H1 (cell line): ENCODE data around the gene NOC4L. TPM values are rescaled to one million over a fixed set of nuclear protein-coding genes. Genes with fewer than 3 reads are reported as not detected.

Experiments used
- CTCF ChIA-PET: fragments of 300-600 bp; sonication (Branson Sonifier 250); formaldehyde crosslinking; loops from one replicate; lab custom pipeline; 2021; ENCODE audit not compliant: partially characterized antibody; lab: Charles Lee
- POLR2A ChIA-PET: fragments of 300-600 bp; sonication (Branson Sonifier 250); formaldehyde crosslinking; loops from one replicate; lab custom pipeline; 2021; ENCODE audit warnings: inconsistent platforms; ENCODE audit not compliant: partially characterized antibody; lab: Charles Lee
- DNase-seq, 2 experiments: peaks; one replicate each; pipeline versions ENCODE4 v3.0.0 to v3.0.0-alpha.2; 2010 to 2022; ENCODE audit warnings: low spot score in 2 of 2, low read depth in 1 of 2, mixed read lengths in 1 of 2
- FAIRE-seq: peaks from 2 replicates; lab custom pipeline; 2011; peaks lifted over from hg19 to GRCh38; lab: Jason Lieb, UNC
- H2AFZ ChIP-seq: 2 replicates; pipeline ENCODE4 v1.8.1; 2012; ENCODE audit warnings: low read length, inconsistent platforms
- H2AK5ac ChIP-seq: 2 replicates; pipeline ENCODE4 v1.6.1; 2013; ENCODE audit warnings: low read depth, low read length
- H2BK120ac ChIP-seq: replicated peaks from 2 replicates; pipeline ENCODE3; 2013; ENCODE audit warnings: low read depth, low read length, inconsistent platforms
- H2BK12ac ChIP-seq: 2 replicates; pipeline ENCODE4 v1.6.1; 2013; ENCODE audit warnings: low read depth, low read length
- H2BK15ac ChIP-seq: 2 replicates; pipeline ENCODE4 v1.6.1; 2013; ENCODE audit warnings: low read length
- H2BK20ac ChIP-seq: 2 replicates; pipeline ENCODE4 v1.6.1; 2013; ENCODE audit warnings: low read length
- H2BK5ac ChIP-seq: 2 replicates; pipeline ENCODE4 v1.6.1; 2013; ENCODE audit warnings: low read depth, low read length
- H3K14ac ChIP-seq: 2 replicates; pipeline ENCODE4 v1.6.1; 2013; ENCODE audit warnings: inconsistent platforms; ENCODE audit not compliant: insufficient read length
- H3K18ac ChIP-seq: 2 replicates; pipeline ENCODE4 v1.6.1; 2013; ENCODE audit warnings: low read length; ENCODE audit errors: extremely low read depth
- H3K23ac ChIP-seq: 2 replicates; pipeline ENCODE4 v1.6.1; 2013; ENCODE audit warnings: inconsistent platforms; ENCODE audit not compliant: insufficient read length
- H3K23me2 ChIP-seq: 2 replicates; pipeline ENCODE4 v1.6.1; 2013; ENCODE audit warnings: low read depth, low read length
- H3K27ac ChIP-seq: 2 replicates; pipeline ENCODE4 v1.6.1; 2011; ENCODE audit warnings: low read depth, low read length, inconsistent platforms
- H3K27me3 ChIP-seq, 4 experiments: replicated peaks in 1 of 4; 1 replicate in 1 of 4; 2 replicates in 3 of 4; pipeline versions ENCODE4 v1.6.1 to v1.8.1; 2011 to 2013; ENCODE audit warnings: low read length in 3 of 4, mild to moderate bottlenecking in 3 of 4, inconsistent platforms in 2 of 4, mixed read lengths in 2 of 4, moderate library complexity in 1 of 4; ENCODE audit not compliant: control insufficient read depth in 3 of 4, insufficient read depth in 3 of 4; ENCODE audit errors: extremely low read depth in 1 of 4
- H3K36me3 ChIP-seq, 4 experiments: 2 replicates each; pipeline versions ENCODE4 v1.6.1 to v1.8.1; 2011 to 2013; ENCODE audit warnings: mild to moderate bottlenecking in 4 of 4, low read length in 3 of 4, moderate library complexity in 2 of 4, control low read depth in 1 of 4, inconsistent platforms in 1 of 4; ENCODE audit not compliant: insufficient read depth in 4 of 4, control insufficient read depth in 2 of 4
- H3K4ac ChIP-seq: replicated peaks from 2 replicates; pipeline ENCODE3; 2013; ENCODE audit warnings: low read length, low read depth, mixed read lengths, inconsistent platforms; ENCODE audit not compliant: insufficient read length
- H3K4me1 ChIP-seq, 4 experiments: replicated peaks in 1 of 4; 1 replicate in 1 of 4; 2 replicates in 3 of 4; pipeline versions ENCODE4 v1.6.1 to v1.8.1; 2011 to 2013; ENCODE audit warnings: low read length in 3 of 4, inconsistent platforms in 2 of 4, mixed read lengths in 1 of 4; ENCODE audit not compliant: insufficient read depth in 4 of 4, control insufficient read depth in 3 of 4
- H3K4me2 ChIP-seq, 2 experiments: 2 replicates each; pipeline versions ENCODE4 v1.6.1 to v1.8.1; 2011 to 2013; ENCODE audit warnings: low read depth in 2 of 2, low read length in 2 of 2, control low read depth in 1 of 2, inconsistent platforms in 1 of 2, mild to moderate bottlenecking in 1 of 2; ENCODE audit not compliant: insufficient read depth in 1 of 2
- H3K4me3 ChIP-seq, 4 experiments: fragments of 200-600, 300-600 bp in 1 of 4; sonication (generic), shearing (Covaris generic), sonication (Bioruptor Twin) in 1 of 4; 2 replicates each; pipeline versions ENCODE4 v1.5.1 to v1.8.1; 2011 to 2016; ENCODE audit warnings: low read length in 4 of 4, low read depth in 3 of 4, control low read depth in 2 of 4, inconsistent platforms in 2 of 4, mild to moderate bottlenecking in 2 of 4, mixed read lengths in 1 of 4, moderate library complexity in 1 of 4; ENCODE audit not compliant: insufficient read depth in 2 of 4; ENCODE audit errors: extremely low read depth in 1 of 4
- H3K56ac ChIP-seq: replicated peaks from 2 replicates; pipeline ENCODE3; 2013; ENCODE audit warnings: low read depth, mild to moderate bottlenecking, mixed read lengths, low read length, inconsistent platforms; ENCODE audit not compliant: insufficient read length
- H3K79me1 ChIP-seq: 2 replicates; pipeline ENCODE4 v1.6.1; 2013; ENCODE audit warnings: low read depth, low read length, control low read depth
- H3K79me2 ChIP-seq, 2 experiments: 2 replicates each; pipeline versions ENCODE4 v1.6.1 to v1.8.1; 2012 to 2013; ENCODE audit warnings: low read length in 2 of 2, mild to moderate bottlenecking in 2 of 2, inconsistent platforms in 1 of 2; ENCODE audit not compliant: insufficient read depth in 2 of 2, control insufficient read depth in 1 of 2
- H3K9ac ChIP-seq, 4 experiments: replicated peaks in 1 of 4; 1 replicate in 1 of 4; 2 replicates in 3 of 4; pipeline versions ENCODE4 v1.6.1 to v1.8.1; 2011 to 2013; ENCODE audit warnings: low read depth in 3 of 4, low read length in 3 of 4, control low read depth in 2 of 4, mild to moderate bottlenecking in 2 of 4, moderate library complexity in 2 of 4, inconsistent platforms in 1 of 4; ENCODE audit errors: extremely low read depth in 1 of 4
- H3K9me3 ChIP-seq, 2 experiments: 2 replicates each; pipeline versions ENCODE4 v1.6.1 to v1.8.1; 2012 to 2013; ENCODE audit warnings: mild to moderate bottlenecking in 2 of 2, moderate library complexity in 2 of 2, control low read depth in 1 of 2, inconsistent platforms in 1 of 2, low read depth in 1 of 2, low read length in 1 of 2, mixed read lengths in 1 of 2; ENCODE audit not compliant: insufficient read depth in 2 of 2
- H4K20me1 ChIP-seq, 2 experiments: replicated peaks in 1 of 2; 2 replicates each; pipeline versions ENCODE3 to v1.8.1; 2011 to 2013; ENCODE audit warnings: inconsistent platforms in 2 of 2, low read length in 2 of 2, mild to moderate bottlenecking in 1 of 2; ENCODE audit not compliant: insufficient read depth in 2 of 2, control insufficient read depth in 1 of 2
- H4K5ac ChIP-seq: 2 replicates; pipeline ENCODE4 v1.6.1; 2013; ENCODE audit warnings: low read length, low read depth, mixed read lengths, inconsistent platforms; ENCODE audit not compliant: insufficient read length
- H4K8ac ChIP-seq: 2 replicates; pipeline ENCODE4 v1.8.0; 2013; ENCODE audit warnings: mild to moderate bottlenecking, moderate library complexity, low read length, inconsistent platforms; ENCODE audit not compliant: insufficient read depth; ENCODE audit errors: extremely low read depth
- H4K91ac ChIP-seq: replicated peaks from 2 replicates; pipeline ENCODE3; 2013; ENCODE audit warnings: low read length, mixed read lengths, inconsistent platforms; ENCODE audit not compliant: insufficient read length
- BACH1 ChIP-seq: IDR thresholded peaks from 2 replicates; pipeline ENCODE4 v1.6.1; 2012; ENCODE audit warnings: low read length, improper control_type of control experiment
- CHD2 ChIP-seq: IDR thresholded peaks from 2 replicates; pipeline ENCODE4 v1.6.1; 2012; ENCODE audit warnings: low read length, improper control_type of control experiment
- CTCF ChIP-seq, 3 experiments: IDR thresholded peaks; 1 replicate in 2 of 3; 2 replicates in 1 of 3; pipeline versions ENCODE4 v1.5.1 to v1.6.1; 2011; ENCODE audit warnings: low read length in 3 of 3, mild to moderate bottlenecking in 3 of 3, inconsistent platforms in 2 of 3, low read depth in 1 of 3, moderate library complexity in 1 of 3; ENCODE audit not compliant: insufficient read depth in 1 of 3; ENCODE audit errors: control extremely low read depth in 1 of 3
- HDAC2 ChIP-seq, 2 experiments: fragments of 300-600 bp in 1 of 2; sonication (generic) in 1 of 2; IDR thresholded peaks; 2 replicates each; pipeline ENCODE4 v1.6.1; 2011 to 2012; ENCODE audit warnings: low read depth in 2 of 2, low read length in 2 of 2, mild to moderate bottlenecking in 2 of 2, moderate library complexity in 2 of 2, borderline replicate concordance in 1 of 2, inconsistent platforms in 1 of 2
- KDM4A ChIP-seq: IDR thresholded peaks from one replicate; pipeline ENCODE4 v1.7.1; 2012; ENCODE audit warnings: low read depth, mild to moderate bottlenecking, moderate library complexity, low read length, inconsistent platforms; ENCODE audit not compliant: severe bottlenecking
- RFX5 ChIP-seq: IDR thresholded peaks from 2 replicates; pipeline ENCODE4 v1.6.1; 2011; ENCODE audit warnings: low read depth, low read length, improper control_type of control experiment, borderline replicate concordance
- SP2 ChIP-seq: IDR thresholded peaks from 2 replicates; pipeline ENCODE4 v1.6.1; 2012; ENCODE audit warnings: mild to moderate bottlenecking, low read length, inconsistent platforms
- ZNF274 ChIP-seq: IDR thresholded peaks from 2 replicates; pipeline ENCODE4 v1.7.0; 2012; ENCODE audit warnings: low read length, borderline replicate concordance; ENCODE audit errors: extremely low read depth
- WGBS, 2 experiments: shearing (Covaris generic) in 1 of 2; methylation state at CpG; one replicate each; pipeline versions ENCODE4 v1.1.6 to v1.1.7; 2013 to 2015; ENCODE audit warnings: low lambda C conversion rate in 2 of 2, mixed read lengths in 2 of 2, inconsistent platforms in 1 of 2, low coverage in 1 of 2, missing lambda C conversion rate in 1 of 2; ENCODE audit not compliant: insufficient replicate concordance in 2 of 2, insufficient coverage in 1 of 2, insufficient read length in 1 of 2; ENCODE audit errors: extremely low coverage in 1 of 2, missing lambda C conversion rate in 1 of 2; 5-methylcytosine and 5-hydroxymethylcytosine counted together
- polyA plus RNA-seq, 7 experiments: library from polyadenylated mRNA; depleted of rRNA in 3 of 7; stranded (reverse) in 5 of 7; unstranded in 2 of 7; fragments of >200 nt in 5 of 7; fragments of 200-250 nt in 2 of 7; gene quantifications; 1 replicate in 5 of 7; 2 replicates in 1 of 7; 4 replicates in 1 of 7; pipeline versions ENCODE4 v1.2.1 to v1.2.3, GENCODE V29; 2011 to 2013; ENCODE audit warnings: missing spikeins in 2 of 7, mixed read lengths in 2 of 7
- total RNA-seq: library from RNA; stranded (reverse); fragmentation: NEBNext Ultra II Directional; extraction: Animal tissue kit (Norgen Biotek cat#: 25700); gene quantifications from 2 replicates; pipeline ENCODE4 v1.2.1, GENCODE V29; 2021

The NOC4L gene
- total and polyA plus RNA-seq, 2 of the 8 experiments (the other 6 are each of a cell fraction or from before 2014, with no cell fraction given), result 26.8 to 40.3 TPM

GRCh38 chr12:132180648-132181546 is 36.6 kb downstream of the NOC4L start:
- peak overlapping the region; percentile 77; the same call in 1 of the 2 replicates for H2BK12ac ChIP-seq
- no peak overlapping the region for H3K14ac ChIP-seq
- H2AFZ ChIP-seq, result no peak overlapping the region
- no peak overlapping the region for H2BK20ac ChIP-seq
- no peaks in the 10 kb centered on the region; a peak in 1 of 8 replicates for H3K36me3 ChIP-seq
- POLR2A ChIA-PET, result interaction anchor here (1.5 kb wide), 1 partner anchor 8 kb away, joined by 6 read pairs; no protein-coding TSS in a partner anchor
- no peak overlapping the region for H3K4ac ChIP-seq
- no peak overlapping the region for H2BK120ac ChIP-seq
- H2BK5ac ChIP-seq, result no peak overlapping the region; the same call in 1 of the 2 replicates
- peaks cover 0 to 9% of the 10 kb centered on the region in 2 experiments; a peak in 1 of 4 replicates for H3K9me3 ChIP-seq
- no peak overlapping the region for H3K27ac ChIP-seq
- H3K79me1 ChIP-seq, result no peaks in the 10 kb centered on the region
- H4K8ac ChIP-seq, result no peak overlapping the region; the same call in 1 of the 2 replicates
- WGBS, 2 experiments, result 92% methylated on average over 30 of the region's 30 CpGs; no CpG with 5 or more reads in 1 of the 2 experiments
- peak overlapping the region; percentile 72; the same call in 1 of the 2 replicates for H2BK15ac ChIP-seq
- H4K5ac ChIP-seq, result no peak overlapping the region
- CTCF ChIA-PET, result interaction anchor here (1.1 to 2.0 kb wide), 3 partner anchors 13 to 171 kb away, joined by 3 to 6 read pairs (median 4); no protein-coding TSS in a partner anchor
- H3K9ac ChIP-seq, result no peak overlapping the region
- peaks cover 0 to 4% (median 0%) of the 10 kb centered on the region in 4 experiments; a peak in 1 of 7 replicates for H3K4me1 ChIP-seq
- no peak overlapping the region for H3K4me2 ChIP-seq
- DNase-seq, result no peak
- no peak overlapping the region for H3K18ac ChIP-seq
- H3K23me2 ChIP-seq, result peaks cover 6% of the 10 kb centered on the region; the same call in 1 of the 2 replicates
- peak overlapping the region; percentile 28; the same call in 1 of the 2 replicates for H2AK5ac ChIP-seq
- H3K79me2 ChIP-seq, result no peaks in the 10 kb centered on the region
- no peak overlapping the region for H3K4me3 ChIP-seq
- peaks cover 0 to 54% (median 30%) of the 10 kb centered on the region in 4 experiments; a peak in 5 of 7 replicates for H3K27me3 ChIP-seq
- peak overlapping the region; percentile 39 for H3K56ac ChIP-seq
- no peak overlapping the region for H4K91ac ChIP-seq
- H4K20me1 ChIP-seq, result peaks cover 0 to 12% of the 10 kb centered on the region in 2 experiments
- H3K23ac ChIP-seq, result no peak overlapping the region
- no peak for FAIRE-seq
- TF ChIP-seq KDM4A, result no peak
- TF ChIP-seq HDAC2 (IDR thresholded peaks at IDR 0.05; ENCODE audit: borderline replicate concordance in 1 of 2, low read depth in 2 of 2, low read length in 2 of 2), result no peak
- TF ChIP-seq BACH1, result no peak
- no peak for TF ChIP-seq RFX5
- TF ChIP-seq ZNF274, result no peak
- no peak for TF ChIP-seq SP2
- no peak for TF ChIP-seq CTCF (IDR thresholded peaks at IDR 0.05; ENCODE audit: control extremely low read depth in 1 of 3, insufficient read depth in 1 of 3, low read depth in 1 of 3, low read length in 3 of 3)
- no peak for TF ChIP-seq CHD2
